ENCODE results near the gene BCAT1. TPM values are rescaled to one million over a fixed set of nuclear protein-coding genes. Genes with fewer than 3 reads are reported as not detected.

BCAT1 gene
- total and polyA plus RNA-seq, 2 donors (not counting 3 experiments of a cell fraction or from before 2014, with no cell fraction given): 21.6 to 267 TPM

DNA sequence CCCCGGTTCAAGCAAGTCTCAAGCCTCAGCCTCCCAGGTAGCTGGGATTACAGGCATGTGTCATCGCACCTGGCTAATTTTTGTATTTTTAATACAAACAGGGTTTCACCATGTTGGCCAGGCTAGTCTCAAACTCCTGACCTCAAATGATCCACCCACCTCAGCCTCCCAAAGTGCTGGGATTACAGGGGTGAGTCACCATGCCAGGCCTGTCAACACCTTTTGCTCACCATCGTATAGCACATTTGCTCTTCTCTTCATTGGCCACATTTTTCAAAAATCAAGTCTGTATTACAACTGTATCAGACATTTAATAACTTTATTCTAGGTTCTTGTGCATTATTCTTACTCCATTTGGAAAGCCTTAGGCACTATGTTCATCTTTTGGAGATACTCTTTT lies 50.3 kb downstream of the BCAT1 start:
- no TSS peak for BruUV-seq (replicated peaks)
- FAIRE-seq: no peak
- peaks cover 89% of the 10 kb centered on the region for H3K4me1 ChIP-seq (ENCODE audit: control insufficient read depth, extremely low read depth, insufficient read depth, low read length)
- H4K20me1 ChIP-seq (replicated peaks; ENCODE audit: control insufficient read depth, extremely low read depth, insufficient read depth, low read length): no peaks in the 10 kb centered on the region
- no peak for DNase-seq (ENCODE audit: low read depth, low spot score)
- H3K27ac ChIP-seq (ENCODE audit: insufficient read depth, low read depth, low read length): peak overlapping the region; percentile 24
- peaks cover 68% of the 10 kb centered on the region for H3K79me2 ChIP-seq (ENCODE audit: control insufficient read depth, insufficient read depth, low read length)
- H3K4me3 ChIP-seq (replicated peaks in 1 of 3; ENCODE audit: insufficient read depth in 1 of 3, low read depth in 1 of 3, low read length in 3 of 3): no peak overlapping the region
- no peaks in the 10 kb centered on the region for H3K9me1 ChIP-seq (replicated peaks; ENCODE audit: control insufficient read depth, extremely low read depth, insufficient read depth, low read length)
- H3K36me3 ChIP-seq (ENCODE audit: control insufficient read depth in 2 of 2, extremely low read depth in 1 of 2, insufficient read depth in 2 of 2, low read length in 2 of 2): peaks cover 0 to 2% of the 10 kb centered on the region in 2 experiments
- POLR2A ChIA-PET: no interaction called here
- no peaks in the 10 kb centered on the region for H3K9me3 ChIP-seq (replicated peaks; ENCODE audit: control insufficient read depth, insufficient read depth, low read length)
- no peaks in the 10 kb centered on the region for H3K27me3 ChIP-seq (ENCODE audit: control insufficient read depth in 2 of 2, insufficient read depth in 2 of 2, low read length in 2 of 2)
- H3K4me2 ChIP-seq (ENCODE audit: insufficient read depth, low read length): peak overlapping the region; percentile 42
- no peak overlapping the region for H3K9ac ChIP-seq (replicated peaks; ENCODE audit: extremely low read depth, insufficient read depth, low read length)
- no peak overlapping the region for H2AFZ ChIP-seq (ENCODE audit: low read depth, low read length)
- intact Hi-C loops (cut with micrococcal nuclease): no loop called here
- TF ChIP-seq FOS (IDR thresholded peaks at IDR 0.05; ENCODE audit: borderline replicate concordance, insufficient read depth, low read length) (no peak), EZH2 (IDR thresholded peaks at IDR 0.05; ENCODE audit: borderline replicate concordance, low read depth, low read length, severe bottlenecking) (no peak), POLR2A (IDR thresholded peaks at IDR 0.05; ENCODE audit: low read depth, low read length) (no peak), POLR2AphosphoS5 (IDR thresholded peaks at IDR 0.05; ENCODE audit: insufficient read depth, low read depth, low read length) (no peak), GATA2 (IDR thresholded peaks at IDR 0.05; ENCODE audit: insufficient read depth, insufficient read length, low read depth, low read length) (no peak), MYC (IDR thresholded peaks at IDR 0.05; ENCODE audit: low read depth, low read length) (no peak), JUN (IDR thresholded peaks at IDR 0.05; ENCODE audit: borderline replicate concordance, insufficient read depth, insufficient read length, low read depth) (no peak)
- TF ChIP-seq, protein P1, sequence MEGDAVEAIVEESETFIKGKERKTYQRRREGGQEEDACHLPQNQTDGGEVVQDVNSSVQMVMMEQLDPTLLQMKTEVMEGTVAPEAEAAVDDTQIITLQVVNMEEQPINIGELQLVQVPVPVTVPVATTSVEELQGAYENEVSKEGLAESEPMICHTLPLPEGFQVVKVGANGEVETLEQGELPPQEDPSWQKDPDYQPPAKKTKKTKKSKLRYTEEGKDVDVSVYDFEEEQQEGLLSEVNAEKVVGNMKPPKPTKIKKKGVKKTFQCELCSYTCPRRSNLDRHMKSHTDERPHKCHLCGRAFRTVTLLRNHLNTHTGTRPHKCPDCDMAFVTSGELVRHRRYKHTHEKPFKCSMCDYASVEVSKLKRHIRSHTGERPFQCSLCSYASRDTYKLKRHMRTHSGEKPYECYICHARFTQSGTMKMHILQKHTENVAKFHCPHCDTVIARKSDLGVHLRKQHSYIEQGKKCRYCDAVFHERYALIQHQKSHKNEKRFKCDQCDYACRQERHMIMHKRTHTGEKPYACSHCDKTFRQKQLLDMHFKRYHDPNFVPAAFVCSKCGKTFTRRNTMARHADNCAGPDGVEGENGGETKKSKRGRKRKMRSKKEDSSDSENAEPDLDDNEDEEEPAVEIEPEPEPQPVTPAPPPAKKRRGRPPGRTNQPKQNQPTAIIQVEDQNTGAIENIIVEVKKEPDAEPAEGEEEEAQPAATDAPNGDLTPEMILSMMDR (IDR thresholded peaks at IDR 0.05; ENCODE audit: extremely low read depth in 1 of 2, insufficient read depth in 1 of 2, low read depth in 1 of 2, low read length in 2 of 2): no peak
- TF ChIP-seq, protein P2, sequence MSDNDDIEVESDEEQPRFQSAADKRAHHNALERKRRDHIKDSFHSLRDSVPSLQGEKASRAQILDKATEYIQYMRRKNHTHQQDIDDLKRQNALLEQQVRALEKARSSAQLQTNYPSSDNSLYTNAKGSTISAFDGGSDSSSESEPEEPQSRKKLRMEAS (IDR thresholded peaks at IDR 0.05; ENCODE audit: insufficient read depth, insufficient read length): no peak
- CTCF ChIA-PET: no interaction called here
- dilution Hi-C loops (cut with MboI; ENCODE audit: extremely low pct_ligation_motif_present, low sequenced_read_pairs): no loop called here
